GM13976 (cell line): Measurements from ENCODE around the gene PCBP2.

Experiments
- DNase-seq: peaks from one replicate; pipeline ENCODE4 v3.0.0; 2012; ENCODE audit warnings: low spot score
- CTCF ChIP-seq: IDR thresholded peaks from 2 replicates; pipeline ENCODE4 v1.5.1; 2012; ENCODE audit warnings: borderline replicate concordance, mild to moderate bottlenecking; ENCODE audit not compliant: insufficient read depth; ENCODE audit errors: extremely low read depth, missing control alignments, control extremely low read depth
- in situ Hi-C: fragments of 300-500 bp; cut with MboI; formaldehyde crosslinking; loops from one replicate; pipeline ENCODE4 v1.12.0; 2022; ENCODE audit warnings: low sequenced_read_pairs, mixed read lengths, inconsistent platforms; ENCODE audit not compliant: unreplicated experiment

The PCBP2 gene

DNA sequence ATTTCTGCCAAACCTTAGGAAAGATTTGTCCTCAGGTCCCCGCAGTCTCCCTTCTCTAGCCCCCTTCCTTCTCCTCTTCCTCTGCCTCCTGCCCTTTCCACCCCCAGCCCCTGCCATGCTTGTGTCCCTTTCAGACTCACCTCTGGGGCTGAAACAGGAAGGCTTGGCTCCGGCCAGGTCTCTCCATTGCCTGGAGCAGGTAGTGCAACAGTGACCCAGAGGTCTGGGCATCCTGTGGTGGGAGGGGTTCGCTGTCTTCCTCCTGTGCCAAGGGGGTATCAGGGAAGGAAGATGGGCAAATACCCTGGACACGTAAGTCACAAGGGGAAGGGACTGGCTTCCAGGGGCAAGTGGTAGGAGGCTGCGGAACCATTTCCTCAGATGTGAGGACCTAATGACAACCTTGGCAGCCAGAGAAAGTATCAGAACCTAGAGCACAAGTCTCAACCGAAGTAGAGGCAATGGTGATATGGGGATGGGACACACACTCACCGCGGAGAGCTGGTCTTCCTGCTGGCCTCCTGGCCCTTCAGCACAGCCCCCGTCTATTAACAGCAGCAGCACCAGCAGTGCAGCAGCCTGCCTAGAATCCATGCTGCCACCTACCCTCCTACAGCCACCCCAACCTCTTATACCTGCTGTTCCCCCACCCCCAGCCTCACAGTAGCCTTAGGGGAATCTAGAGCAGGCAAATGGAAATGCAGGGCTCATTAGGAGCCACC, 55.1 kb downstream of the PCBP2 start, which contains the start of gene NPFF:
Gene NPFF (minus strand): TSS at position 604 of the 722 bp plus-strand sequence. CDS start 10 bp downstream, at position 594.
- no peak for DNase-seq
- in situ Hi-C loops: no loop called here
- TF ChIP-seq CTCF: no peak

GRCh38 chr12:53507603-53507885, 55.6 kb downstream of the PCBP2 start:
- TF ChIP-seq CTCF: no peak
- in situ Hi-C loops: no loop called here
- no peak for DNase-seq

DNA sequence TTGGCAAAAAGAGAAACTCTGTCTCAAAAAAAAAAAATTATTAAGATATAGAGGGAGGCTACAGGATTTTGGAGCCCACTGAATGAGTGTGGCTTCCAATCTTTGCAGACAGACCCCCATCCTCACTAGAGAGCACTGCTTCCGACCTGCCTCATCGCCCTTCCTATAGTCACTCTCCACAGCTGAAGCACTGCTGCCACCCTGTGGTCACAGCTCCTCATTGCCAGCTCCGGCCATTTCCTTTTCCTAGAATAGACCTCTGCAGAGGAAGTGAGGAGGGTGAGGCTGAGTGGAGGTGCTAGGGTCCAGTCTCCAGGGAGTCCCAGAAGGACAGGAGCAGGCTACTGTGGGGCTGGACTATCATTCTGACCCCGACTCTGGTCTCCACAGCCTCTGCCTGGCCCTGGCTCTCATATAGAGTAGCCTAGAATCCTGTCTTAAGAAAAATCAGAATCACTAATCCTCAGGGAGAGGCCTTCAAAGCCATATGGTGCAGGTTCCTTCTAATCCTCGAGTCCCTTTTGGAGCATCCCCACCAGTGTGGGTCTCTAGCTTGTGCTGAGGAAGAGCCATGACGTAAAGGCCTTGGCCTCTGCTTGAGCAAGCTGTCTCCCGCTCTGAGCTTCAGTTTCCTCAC, 56.8 kb downstream of the PCBP2 start:
- TF ChIP-seq CTCF: peak; percentile 94
- peak; percentile 83 for DNase-seq
- in situ Hi-C loops: no loop called here

GRCh38 chr12:53510181-53510812, 58.4 kb downstream of the PCBP2 start:
- no peak for DNase-seq
- TF ChIP-seq CTCF: no peak
- in situ Hi-C loops: no loop called here

- DNase-seq: no peak
- in situ Hi-C loops: no loop called here
- no peak for TF ChIP-seq CTCF
Observed at GRCh38 chr12:53513712-53514410, 62.0 kb downstream of the PCBP2 start.

DNA sequence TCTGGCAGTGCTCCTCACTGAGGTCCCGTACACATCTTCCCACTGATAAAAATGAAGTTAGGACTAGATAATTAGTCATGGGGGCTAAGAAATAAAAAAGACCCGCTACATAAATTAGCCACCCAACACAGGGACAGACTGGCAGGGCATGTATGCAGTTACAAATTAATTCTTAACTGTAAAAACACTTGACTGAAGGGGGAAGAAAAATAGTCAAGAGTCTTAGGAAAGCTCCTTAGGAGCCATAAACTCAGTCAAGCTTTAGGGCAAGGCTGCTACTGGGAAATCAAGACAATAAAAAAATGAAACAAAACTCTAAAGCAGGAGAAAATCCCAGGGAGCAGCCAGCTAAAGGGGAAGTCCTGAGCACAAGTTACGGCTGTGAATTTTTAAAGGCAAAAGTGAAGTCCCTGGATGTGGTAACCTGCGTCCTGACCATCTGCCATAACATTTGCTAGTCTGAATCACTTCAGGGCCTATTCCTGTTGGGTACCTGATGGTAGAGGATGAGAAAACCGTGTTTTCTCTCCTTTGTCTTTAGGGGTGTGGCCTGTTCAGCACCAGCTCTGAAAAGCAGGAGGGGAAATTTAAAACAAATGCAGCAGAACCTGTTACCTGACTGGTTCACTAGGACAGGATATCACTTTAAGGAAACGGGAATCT, 62.9 kb downstream of the PCBP2 start:
- no peak for TF ChIP-seq CTCF
- DNase-seq: no peak
- in situ Hi-C loops: no loop called here
